GM18858 (cell line): ENCODE measurements around the gene KCNMA1.
"Not testable (repeated sequence)": the region's sequence is repeated elsewhere in the genome, so short reads cannot be mapped to it uniquely, and the experiment has no call there.

Source experiments
- ATAC-seq: cut with Tn5 transposase; IDR thresholded peaks from one replicate; pipeline ENCODE4 v1.9.1; 2021; ENCODE audit not compliant: unreplicated experiment

KCNMA1 gene

DNA sequence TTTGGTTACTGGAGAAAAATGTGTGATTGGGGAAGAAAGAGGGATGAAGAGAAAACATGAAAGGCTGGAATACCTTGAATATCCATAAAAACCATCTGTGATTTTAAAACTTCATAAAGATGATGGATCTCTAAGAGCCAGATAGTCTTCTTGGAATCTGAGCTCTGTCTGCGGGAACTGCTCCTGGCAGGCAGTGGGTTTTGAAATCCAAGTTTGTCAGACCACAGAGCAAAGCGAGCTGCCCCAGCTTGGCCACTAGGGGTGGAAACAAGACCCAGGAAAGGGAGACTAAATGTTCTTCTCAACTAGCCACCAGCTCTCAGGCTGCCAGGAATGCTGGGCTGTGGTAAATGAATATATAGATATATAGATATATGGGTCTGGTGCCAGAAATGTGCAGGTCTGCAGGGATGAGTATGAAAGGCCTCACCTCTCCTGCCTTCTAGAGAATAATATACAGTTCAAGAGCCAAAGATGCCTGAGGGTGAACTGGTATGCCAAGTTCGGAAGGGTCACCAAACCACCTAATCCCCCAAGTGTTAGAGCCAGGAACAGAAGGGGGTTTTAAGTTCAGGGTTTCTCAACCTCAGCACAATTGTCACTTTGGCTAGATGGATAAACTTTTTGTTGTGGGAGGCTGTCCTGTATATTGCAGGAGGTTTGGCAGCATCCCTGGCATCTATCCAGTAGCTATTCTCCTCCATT is 208.8 kb downstream of the KCNMA1 start:
- no peak for ATAC-seq

GRCh38 chr10:77424257-77424656 is 213.4 kb downstream of the KCNMA1 start:
- no peak for ATAC-seq

- ATAC-seq, result no peak
Observed at GRCh38 chr10:77422491-77423338, 214.9 kb downstream of the KCNMA1 start.

GRCh38 chr10:77421591-77421990 is 216.0 kb downstream of the KCNMA1 start:
- no peak for ATAC-seq

DNA sequence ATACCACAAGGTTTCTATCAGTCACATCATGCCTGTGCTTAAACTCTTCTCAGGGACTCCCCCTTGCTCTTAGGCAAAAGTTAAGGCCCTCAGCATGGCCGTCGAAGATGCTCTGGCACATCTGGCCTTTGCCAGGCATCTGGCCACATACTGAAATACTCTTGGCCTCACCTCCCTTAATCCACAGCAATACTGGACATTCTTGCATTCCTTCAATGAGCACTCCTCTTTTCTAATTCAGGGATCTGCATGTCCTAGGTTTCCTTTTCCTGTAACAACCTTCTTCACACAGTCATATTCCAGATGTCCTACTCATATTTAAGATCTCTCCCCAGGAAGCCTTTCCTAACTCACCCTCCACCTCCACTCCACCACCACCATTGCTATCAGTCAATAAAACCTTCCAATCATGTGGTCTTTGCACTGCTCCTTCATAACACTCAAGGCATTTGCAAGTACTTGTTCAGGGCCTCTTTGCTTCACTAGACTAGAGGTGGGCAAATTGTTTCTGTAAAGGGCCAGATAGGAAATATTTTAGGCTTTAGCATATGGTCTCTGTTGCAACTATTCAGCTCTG is 216.6 kb downstream of the KCNMA1 start:
- ATAC-seq, result no peak

- no peak for ATAC-seq
Observed at GRCh38 chr10:77419979-77420378, 217.6 kb downstream of the KCNMA1 start.

GRCh38 chr10:77419056-77419455 is 218.6 kb downstream of the KCNMA1 start:
- ATAC-seq, result no peak

DNA sequence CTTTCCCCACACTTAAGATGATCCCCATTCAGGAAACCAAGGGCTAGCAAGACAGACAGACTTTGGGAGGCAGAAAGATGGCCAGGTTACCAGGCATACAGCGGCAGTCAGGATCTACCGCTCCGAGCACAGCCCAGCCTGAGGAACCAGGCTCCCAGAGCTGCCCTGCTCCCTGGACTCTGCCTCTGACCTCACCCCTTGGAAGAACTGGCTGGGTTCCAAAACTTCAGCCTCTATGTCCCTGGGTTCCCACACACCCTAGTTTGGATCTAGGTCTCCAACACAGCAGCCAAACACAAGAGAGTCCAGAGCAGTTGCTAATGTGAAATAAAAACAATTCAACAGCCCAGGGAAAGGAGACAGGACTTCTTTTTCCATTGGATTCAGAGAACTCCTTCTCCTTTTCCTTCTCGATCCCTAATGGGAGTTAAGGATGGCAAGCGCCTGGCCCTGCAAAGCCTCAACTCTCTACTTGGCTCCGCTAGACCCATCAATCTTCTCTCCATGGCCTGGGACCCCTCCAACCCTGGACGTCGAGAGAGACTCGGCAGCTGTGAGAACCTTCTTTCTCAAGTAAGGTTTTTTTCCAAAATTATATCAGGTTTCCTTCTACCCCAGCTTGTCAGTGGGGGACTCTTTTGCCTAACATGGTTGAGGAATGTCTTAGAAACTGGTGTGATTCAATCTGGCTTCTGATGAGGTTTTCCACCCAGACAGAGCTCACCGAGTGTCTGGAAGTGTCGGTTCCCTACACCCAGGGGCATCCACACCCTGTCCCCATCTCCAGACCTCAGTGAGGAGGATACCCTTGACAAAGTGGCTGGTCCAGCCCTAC is 219.6 kb downstream of the KCNMA1 start:
- no peak for ATAC-seq

DNA sequence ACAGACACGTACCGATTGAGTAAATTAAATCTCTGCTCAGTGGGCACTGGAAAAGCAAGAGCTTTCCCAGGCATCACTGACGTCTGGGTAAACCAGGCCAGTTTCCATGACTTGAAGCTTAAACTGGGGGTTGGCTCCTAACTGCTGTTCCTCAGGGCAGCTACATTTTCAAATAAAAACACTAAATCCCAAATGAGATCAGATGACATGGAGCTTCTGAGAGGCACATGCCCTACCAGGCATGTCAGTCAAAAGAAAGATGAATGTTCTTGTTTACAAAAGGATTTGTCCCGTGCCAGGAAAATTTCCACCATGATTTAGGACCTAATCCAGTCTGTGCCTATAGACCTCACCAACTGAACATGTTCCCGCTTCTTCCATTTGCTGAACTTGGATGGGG is 220.2 kb downstream of the KCNMA1 start:
- no peak for ATAC-seq

- no peak for ATAC-seq
Observed at GRCh38 chr10:77416311-77417135, 221.1 kb downstream of the KCNMA1 start.

- no peak for ATAC-seq
Observed at GRCh38 chr10:77415313-77415960, 222.2 kb downstream of the KCNMA1 start.

GRCh38 chr10:77413231-77413630 is 224.4 kb downstream of the KCNMA1 start:
- ATAC-seq, result no peak

DNA sequence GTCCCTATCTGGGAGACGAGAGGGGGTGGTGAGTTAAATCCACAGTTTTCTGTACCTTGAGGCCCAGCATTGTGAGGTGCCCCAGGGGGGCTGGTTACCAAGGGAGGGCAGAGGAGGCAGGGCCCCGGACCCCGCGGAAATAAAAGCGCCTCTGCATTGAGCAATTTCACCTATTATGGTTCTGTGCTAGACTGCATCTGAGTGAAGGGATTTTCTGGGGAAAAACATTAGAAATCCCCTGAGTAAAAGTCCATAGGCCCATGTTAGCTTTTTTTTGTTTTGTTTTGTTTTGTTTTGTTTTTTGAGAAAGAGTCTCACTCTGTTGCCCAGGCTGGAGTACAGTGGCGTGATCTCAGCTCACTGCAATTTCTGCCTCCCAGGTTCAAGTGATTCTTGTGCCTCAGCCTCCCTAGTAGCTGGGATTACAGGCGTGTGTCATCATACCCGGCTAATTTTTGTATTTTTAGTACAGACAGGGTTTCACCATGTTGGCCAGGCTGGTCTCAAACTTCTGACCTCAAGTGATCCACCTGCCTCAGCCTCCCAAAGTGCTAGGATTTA is 225.0 kb downstream of the KCNMA1 start:
- ATAC-seq, result not testable (repeated sequence)

- no peak for ATAC-seq
Observed at GRCh38 chr10:77411805-77412204, 225.8 kb downstream of the KCNMA1 start.

GRCh38 chr10:77410523-77410922 is 227.1 kb downstream of the KCNMA1 start:
- no peak for ATAC-seq

GRCh38 chr10:77409697-77410471 is 227.7 kb downstream of the KCNMA1 start:
- no peak for ATAC-seq

DNA sequence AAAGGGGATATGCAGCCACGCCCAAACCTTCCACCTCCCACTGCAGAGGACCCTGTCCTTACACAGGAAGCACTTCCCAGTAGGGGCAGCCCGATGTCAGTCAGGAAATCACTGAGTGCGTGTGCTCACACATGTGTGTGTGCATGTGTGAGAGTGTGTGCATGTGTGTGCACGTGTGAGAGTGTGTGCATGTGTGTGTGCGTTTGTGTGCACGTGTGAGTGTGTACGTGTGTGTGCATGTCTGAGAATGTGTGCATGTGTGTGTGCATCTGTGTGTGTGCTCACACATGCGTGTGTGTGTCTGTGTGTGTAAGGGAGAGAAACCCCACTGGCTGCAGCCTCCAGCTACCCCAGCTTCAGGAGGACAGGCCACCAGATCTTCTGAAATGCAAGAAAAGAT is 229.3 kb downstream of the KCNMA1 start:
- ATAC-seq, result no peak

DNA sequence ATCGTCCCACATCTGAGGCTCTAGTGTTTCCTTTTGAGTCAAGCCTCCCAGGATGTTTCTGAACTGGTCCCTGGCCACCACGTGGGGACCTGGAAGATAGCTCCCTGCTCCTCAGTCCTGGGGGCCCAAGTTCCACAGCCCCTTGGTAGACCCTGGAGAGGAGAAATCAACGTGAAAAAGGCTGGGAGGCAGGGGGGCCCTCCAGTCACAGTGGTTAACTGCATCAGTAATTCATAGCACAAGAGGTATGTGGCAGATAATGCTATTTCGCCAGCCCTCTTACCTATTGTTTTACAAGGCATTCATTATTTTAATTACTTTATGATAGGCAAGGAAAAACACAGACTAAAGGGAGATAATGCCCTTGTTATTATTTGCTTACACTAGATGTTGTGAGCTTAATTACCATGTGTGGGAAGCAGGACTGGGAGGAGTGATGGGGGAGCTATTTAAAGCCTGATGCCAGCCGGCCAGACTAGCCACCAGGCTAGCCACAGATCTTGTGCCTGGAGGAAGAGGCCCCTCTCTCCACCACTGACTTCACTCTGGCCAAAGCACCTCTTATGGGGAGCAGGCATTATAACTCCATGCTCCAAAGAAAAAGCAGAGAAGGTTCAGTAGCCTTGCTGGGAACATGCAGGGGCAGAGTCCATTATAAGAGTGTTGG is 230.7 kb downstream of the KCNMA1 start:
- no peak for ATAC-seq
